ENCODE data around the gene SLIT3. TPM values are rescaled to one million over a fixed set of nuclear protein-coding genes. Genes with fewer than 3 reads are reported as not detected.

The SLIT3 gene
- total RNA-seq, 1 experiment from 2014 or later = not detected

DNA sequence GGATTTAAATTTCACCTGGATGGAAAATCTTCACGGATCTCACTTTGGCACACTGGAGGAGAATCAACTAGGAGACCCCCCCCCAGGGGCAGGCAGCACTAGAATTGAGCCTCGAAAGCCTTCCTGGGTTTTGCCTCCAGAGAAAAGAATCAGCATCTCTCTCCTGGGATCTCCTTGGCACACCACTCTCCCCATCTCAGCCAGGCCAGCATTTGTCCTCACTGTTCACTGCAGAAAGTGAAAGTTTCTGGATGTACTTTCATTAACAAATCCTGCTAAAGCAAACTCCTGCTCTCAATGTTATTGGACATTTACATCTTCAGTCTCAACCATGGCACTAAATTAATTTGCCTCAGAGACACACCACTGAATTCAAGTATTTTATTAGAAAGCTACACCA is 312.2 kb downstream of the SLIT3 start:
- Histone ChIP-seq H3K4me2 (no peak overlapping the region), H3K36me3 (ENCODE audit: low read depth) (no peaks in the 10 kb centered on the region), H3K79me2 (ENCODE audit: low read depth) (no peaks in the 10 kb centered on the region), H4K20me1 (ENCODE audit: insufficient read depth) (no peaks in the 10 kb centered on the region), H2AFZ (no peak overlapping the region), H3K27me3 (ENCODE audit: insufficient read depth, low read depth) (peaks cover 72% of the 10 kb centered on the region), H3F3A (ENCODE audit: insufficient read depth, low read depth) (no peaks in the 10 kb centered on the region), H3K27ac (no peak overlapping the region), H3K4me3 (no peak overlapping the region), H3K9me2 (ENCODE audit: insufficient read depth) (no peaks in the 10 kb centered on the region), H3K4me1 (replicated peaks; ENCODE audit: insufficient read depth) (no peaks in the 10 kb centered on the region), H3K9me3 (ENCODE audit: insufficient read depth, low read depth) (no peaks in the 10 kb centered on the region)
- ChIA-PET POLR2A (ENCODE audit: unreplicated experiment) (no interaction called here), CTCF (no interaction called here)
- intact Hi-C loops (cut with micrococcal nuclease; ENCODE audit: unreplicated experiment) = loop anchor here (5.0 kb wide), 3 partner anchors 314 to 1644 kb away; partner anchors contain the start of genes INSYN2B and SLIT3
- DNase-seq = no peak
- no peak for TF ChIP-seq CTCF (conservative IDR thresholded peaks at IDR 0.05)
- no peak for TF ChIP-seq EZH2 (IDR thresholded peaks at IDR 0.05; ENCODE audit: low read depth)
- no TSS peak for BruUV-seq (replicated peaks)

- POLR2A ChIA-PET (ENCODE audit: unreplicated experiment) = no interaction called here
- no peak overlapping the region for H2AFZ ChIP-seq
- H3K27me3 ChIP-seq (ENCODE audit: insufficient read depth, low read depth) = peaks cover 65% of the 10 kb centered on the region
These were observed 313.2 kb downstream of the SLIT3 start for GRCh38 chr5:168987543-168988300.

GRCh38 chr5:168985454-168985853 is 315.5 kb downstream of the SLIT3 start:
- ChIA-PET POLR2A (ENCODE audit: unreplicated experiment) (no interaction called here), CTCF (no interaction called here)
- no peak for DNase-seq
- H3K4me2 ChIP-seq = no peak overlapping the region
- H3K9me3 ChIP-seq (ENCODE audit: insufficient read depth, low read depth) = no peaks in the 10 kb centered on the region
- intact Hi-C loops (cut with micrococcal nuclease; ENCODE audit: unreplicated experiment) = loop anchor here (5.0 kb wide), 3 partner anchors 317 to 1647 kb away; partner anchors contain the start of genes INSYN2B and SLIT3
- no peaks in the 10 kb centered on the region for H4K20me1 ChIP-seq (ENCODE audit: insufficient read depth)
- no peaks in the 10 kb centered on the region for H3K36me3 ChIP-seq (ENCODE audit: low read depth)
- H3K4me1 ChIP-seq (replicated peaks; ENCODE audit: insufficient read depth) = no peaks in the 10 kb centered on the region
- no TSS peak for BruUV-seq (replicated peaks)
- no peak for TF ChIP-seq EZH2 (IDR thresholded peaks at IDR 0.05; ENCODE audit: low read depth)
- no peak for TF ChIP-seq CTCF (conservative IDR thresholded peaks at IDR 0.05)
- peaks cover 65% of the 10 kb centered on the region for H3K27me3 ChIP-seq (ENCODE audit: insufficient read depth, low read depth)
- no peak overlapping the region for H3K4me3 ChIP-seq
- no peaks in the 10 kb centered on the region for H3K79me2 ChIP-seq (ENCODE audit: low read depth)
- H3K27ac ChIP-seq = no peak overlapping the region
- no peaks in the 10 kb centered on the region for H3K9me2 ChIP-seq (ENCODE audit: insufficient read depth)
- no peaks in the 10 kb centered on the region for H3F3A ChIP-seq (ENCODE audit: insufficient read depth, low read depth)
- H2AFZ ChIP-seq = no peak overlapping the region

More at GRCh38 chr5:168987543-168988300, 313.2 kb downstream of the SLIT3 start:
- Histone ChIP-seq H3K27ac (no peak overlapping the region), H3K79me2 (ENCODE audit: low read depth) (no peaks in the 10 kb centered on the region), H3K4me3 (no peak overlapping the region), H3K4me2 (no peak overlapping the region), H3F3A (ENCODE audit: insufficient read depth, low read depth) (no peaks in the 10 kb centered on the region), H4K20me1 (ENCODE audit: insufficient read depth) (no peaks in the 10 kb centered on the region), H3K4me1 (replicated peaks; ENCODE audit: insufficient read depth) (no peaks in the 10 kb centered on the region), H3K36me3 (ENCODE audit: low read depth) (no peaks in the 10 kb centered on the region), H3K9me2 (ENCODE audit: insufficient read depth) (no peaks in the 10 kb centered on the region), H3K9me3 (ENCODE audit: insufficient read depth, low read depth) (no peaks in the 10 kb centered on the region)
- TF ChIP-seq CTCF (conservative IDR thresholded peaks at IDR 0.05) = peak; percentile 89
- TF ChIP-seq EZH2 (IDR thresholded peaks at IDR 0.05; ENCODE audit: low read depth) = no peak
- no TSS peak for BruUV-seq (replicated peaks)
- intact Hi-C loops (cut with micrococcal nuclease; ENCODE audit: unreplicated experiment) = loop anchor here (1.0 to 5.0 kb wide), 5 partner anchors 315 to 1645 kb away; partner anchors contain the start of genes INSYN2B and SLIT3
- peak; percentile 44 to 61 for DNase-seq
- CTCF ChIA-PET = interaction anchor here (1.0 to 1.2 kb wide), 2 partner anchors 596 to 1229 kb away, joined by 5 to 7 read pairs; partner anchors contain the start of gene SPDL1

Measured in PC-9 (cell line).